GM21515 (cell line): ENCODE measurements around the gene SERPINA3.

Experiments
- ATAC-seq: cut with Tn5 transposase; IDR thresholded peaks from one replicate; pipeline ENCODE4 v1.9.1; 2021; ENCODE audit not compliant: unreplicated experiment

The SERPINA3 gene

DNA sequence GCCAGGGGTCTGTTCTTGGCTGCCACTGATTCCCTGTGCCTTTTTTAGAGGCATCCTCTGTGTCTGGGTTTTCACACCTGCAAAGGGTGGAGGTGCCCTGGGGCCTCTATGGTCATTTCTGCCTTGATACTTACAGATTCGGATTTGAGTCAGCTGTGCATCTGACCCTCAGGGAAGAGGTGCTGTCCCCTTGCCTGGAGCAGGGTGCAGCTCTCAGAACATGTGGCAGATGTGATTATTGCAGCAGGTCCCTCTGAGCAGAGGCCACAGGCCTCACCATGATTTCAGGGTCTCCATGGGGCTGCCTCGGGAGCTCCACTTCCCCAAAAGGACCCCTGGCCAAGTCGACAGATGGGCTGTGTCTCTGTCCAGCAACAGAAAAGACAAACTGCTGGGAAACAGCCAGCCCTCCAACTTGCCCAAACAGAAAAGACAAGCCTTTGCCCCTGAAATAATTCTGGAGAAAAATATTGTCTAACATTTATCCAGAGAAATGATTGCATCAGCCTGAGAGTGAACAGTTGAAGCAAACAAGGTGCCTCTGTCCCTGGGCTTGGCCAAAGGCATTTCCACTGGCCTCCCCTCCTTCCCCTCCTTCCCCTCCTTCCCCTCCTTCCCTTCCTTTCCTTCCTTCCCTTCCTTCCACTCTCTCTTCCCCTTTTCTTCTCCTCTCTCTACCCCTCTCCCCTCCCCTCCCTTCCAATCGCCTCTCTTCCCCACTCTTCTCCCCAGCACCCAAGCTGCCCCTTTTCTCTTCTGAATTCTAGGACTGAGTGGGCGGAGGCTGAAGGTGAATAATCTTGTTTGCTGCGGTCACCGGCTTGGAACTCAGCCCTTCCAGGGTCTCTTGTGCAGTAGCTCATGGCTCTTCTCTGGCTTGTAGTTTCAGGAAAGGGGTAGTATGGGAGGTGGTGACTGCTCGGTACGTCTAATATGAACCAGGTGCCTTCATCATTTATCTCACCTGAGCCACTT, 676 bp downstream of the SERPINA3 start:
- no peak for ATAC-seq

DNA sequence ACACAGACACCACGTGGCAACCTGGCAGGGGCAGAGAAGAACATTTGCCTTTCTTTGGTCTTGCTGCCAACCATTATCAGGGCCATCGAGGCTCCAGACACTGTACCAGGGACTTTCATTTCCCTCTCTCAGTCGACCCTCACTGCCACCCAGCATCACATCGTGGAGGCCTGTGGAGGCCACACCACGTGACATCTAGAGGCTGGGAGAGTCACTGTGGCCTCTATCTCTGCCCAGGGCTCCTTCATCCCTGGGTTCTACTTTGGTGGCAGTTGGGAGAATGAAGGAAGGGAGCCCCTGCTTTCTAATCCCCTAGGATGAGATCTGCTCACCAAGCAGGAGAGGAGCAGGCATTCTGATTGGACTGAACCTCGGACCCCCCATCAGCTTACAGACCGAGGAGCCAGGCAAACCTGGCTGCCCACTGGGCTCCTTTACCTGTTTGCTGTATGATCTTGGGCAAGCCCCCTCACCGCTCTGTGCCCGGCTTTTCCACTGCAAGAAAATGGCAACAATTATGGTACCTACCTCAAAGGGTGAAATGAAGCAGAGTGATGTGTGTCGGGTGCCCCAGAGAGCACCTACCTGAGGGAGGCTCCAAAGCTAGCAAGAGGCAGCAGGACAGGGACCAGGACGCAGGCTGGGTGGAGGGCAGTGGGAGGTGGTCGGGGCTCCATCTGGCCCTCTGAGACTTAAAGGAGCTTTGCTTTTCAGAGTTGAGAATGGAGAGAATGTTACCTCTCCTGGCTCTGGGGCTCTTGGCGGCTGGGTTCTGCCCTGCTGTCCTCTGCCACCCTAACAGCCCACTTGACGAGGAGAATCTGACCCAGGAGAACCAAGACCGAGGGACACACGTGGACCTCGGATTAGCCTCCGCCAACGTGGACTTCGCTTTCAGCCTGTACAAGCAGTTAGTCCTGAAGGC, 1.8 kb downstream of the SERPINA3 start:
- no peak for ATAC-seq

GRCh38 chr14:94614802-94615201, 2.6 kb downstream of the SERPINA3 start:
- ATAC-seq = no peak

DNA sequence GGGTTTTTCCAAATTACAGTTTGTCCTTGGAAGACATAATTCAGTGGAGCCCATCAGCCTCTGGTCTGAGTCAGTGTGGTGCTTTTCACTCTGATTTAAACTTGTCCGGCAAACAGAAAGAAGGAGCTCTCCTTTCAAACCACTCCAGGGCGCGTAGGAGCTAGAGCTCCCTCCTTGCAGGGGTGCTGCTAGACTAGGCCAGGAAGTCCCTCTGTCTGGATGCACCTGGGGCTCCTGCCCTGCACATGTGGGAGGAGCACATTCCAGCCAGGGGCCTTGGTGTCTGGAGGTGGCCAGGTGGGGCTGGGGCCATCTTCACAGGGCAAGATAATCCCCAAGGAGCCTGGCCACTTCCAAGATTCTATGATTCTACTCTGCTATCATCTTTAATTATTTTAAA, 3.1 kb downstream of the SERPINA3 start:
- ATAC-seq = no peak

GRCh38 chr14:94615823-94616570, 3.8 kb downstream of the SERPINA3 start:
- ATAC-seq = no peak

DNA sequence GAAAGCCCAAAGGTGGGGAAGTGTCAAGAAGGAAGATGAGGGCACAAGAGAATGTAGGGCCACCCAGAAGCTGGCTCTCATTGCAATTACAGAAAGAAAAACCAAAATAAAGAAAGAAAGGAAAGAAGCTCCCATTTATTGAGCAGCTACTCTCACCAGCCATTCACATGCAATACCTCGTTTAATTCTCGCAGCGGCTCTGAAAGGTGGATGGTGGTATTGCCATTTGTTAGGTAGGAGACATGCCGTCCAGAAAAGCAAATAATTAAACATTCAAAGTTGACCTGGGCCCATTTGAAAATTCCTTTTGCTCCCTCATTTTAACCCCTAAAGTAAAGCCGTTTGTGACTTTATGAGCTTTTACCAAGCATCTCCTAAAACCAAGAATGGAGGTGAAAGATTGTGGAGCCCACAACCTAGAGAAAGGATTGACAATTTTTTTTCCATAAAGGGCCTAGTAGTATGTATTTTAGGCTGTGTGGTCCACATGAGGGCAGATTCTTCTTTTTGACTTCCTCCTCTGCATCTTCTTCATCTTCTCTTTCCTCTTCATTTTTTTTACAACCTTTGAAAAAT, 5.3 kb downstream of the SERPINA3 start:
- no peak for ATAC-seq

DNA sequence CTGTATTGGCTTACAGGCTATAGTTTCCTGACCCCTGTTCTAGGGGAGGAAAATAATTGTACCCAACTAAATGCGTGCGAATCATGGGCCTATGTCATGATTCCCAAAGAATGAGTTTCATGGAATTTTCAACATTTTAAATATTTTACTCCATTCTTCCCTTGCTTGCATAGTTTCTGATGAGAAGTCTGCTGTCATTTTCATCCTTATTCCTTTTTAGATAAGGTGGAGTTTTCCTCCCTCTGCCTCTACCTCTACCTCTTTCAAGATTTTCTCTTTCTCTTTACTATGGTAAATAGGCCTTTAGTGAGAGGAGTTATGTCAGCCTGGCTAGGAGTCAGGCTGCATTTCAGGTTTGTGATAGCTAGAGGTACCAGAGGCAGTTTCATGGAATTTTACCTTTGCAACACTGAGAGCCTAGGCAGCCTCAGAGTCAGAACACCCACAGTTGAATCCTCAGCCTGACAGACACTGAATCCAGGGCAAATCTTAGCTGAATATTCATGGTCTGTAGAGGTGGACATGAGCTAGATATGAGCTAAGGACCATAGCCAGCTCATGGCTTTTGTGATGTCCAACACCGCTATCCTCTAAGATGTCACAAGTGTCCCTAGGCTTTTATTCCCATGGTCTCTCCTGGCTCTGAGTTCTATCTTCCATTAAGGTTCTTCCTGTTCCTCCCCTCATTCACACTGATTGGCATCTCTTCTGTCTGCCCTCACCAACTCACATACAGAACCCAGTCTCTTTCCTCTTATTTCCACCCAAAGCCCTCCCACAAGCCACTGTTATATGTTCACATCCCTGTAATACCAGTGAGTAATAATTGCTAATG, 6.0 kb downstream of the SERPINA3 start:
- ATAC-seq = no peak

DNA sequence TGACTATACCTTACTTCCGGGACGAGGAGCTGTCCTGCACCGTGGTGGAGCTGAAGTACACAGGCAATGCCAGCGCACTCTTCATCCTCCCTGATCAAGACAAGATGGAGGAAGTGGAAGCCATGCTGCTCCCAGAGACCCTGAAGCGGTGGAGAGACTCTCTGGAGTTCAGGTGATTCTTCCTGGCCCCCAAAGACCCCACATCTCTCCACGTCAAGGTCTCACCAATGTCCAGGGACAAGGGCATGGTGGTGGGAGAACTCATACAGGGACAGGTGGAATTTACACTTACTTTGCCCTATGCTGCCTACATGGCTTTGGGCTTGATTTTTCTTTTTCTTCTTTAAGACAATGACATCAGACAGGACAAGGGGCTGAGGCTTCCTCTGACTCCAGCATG, 7.1 kb downstream of the SERPINA3 start:
- ATAC-seq = no peak

DNA sequence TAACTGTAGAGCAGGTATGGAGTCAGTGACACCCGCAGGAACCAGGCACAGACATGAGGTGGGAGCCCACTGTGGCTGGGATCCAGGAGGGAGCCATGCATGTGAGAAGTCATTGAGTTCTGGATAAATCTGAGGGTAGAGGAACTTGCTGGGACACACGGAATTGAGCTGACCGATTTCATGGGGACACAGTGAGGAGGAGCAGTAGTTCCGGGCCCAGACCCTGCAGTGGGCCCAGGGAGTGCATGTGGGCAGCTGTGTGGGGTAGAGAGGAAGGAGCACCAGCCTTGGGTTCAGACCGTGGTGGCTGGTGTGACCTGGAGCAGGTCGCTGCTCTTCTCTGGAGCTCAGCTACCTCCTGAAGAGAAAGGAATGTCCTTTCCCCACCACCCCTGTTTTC, 8.4 kb downstream of the SERPINA3 start:
- no peak for ATAC-seq

DNA sequence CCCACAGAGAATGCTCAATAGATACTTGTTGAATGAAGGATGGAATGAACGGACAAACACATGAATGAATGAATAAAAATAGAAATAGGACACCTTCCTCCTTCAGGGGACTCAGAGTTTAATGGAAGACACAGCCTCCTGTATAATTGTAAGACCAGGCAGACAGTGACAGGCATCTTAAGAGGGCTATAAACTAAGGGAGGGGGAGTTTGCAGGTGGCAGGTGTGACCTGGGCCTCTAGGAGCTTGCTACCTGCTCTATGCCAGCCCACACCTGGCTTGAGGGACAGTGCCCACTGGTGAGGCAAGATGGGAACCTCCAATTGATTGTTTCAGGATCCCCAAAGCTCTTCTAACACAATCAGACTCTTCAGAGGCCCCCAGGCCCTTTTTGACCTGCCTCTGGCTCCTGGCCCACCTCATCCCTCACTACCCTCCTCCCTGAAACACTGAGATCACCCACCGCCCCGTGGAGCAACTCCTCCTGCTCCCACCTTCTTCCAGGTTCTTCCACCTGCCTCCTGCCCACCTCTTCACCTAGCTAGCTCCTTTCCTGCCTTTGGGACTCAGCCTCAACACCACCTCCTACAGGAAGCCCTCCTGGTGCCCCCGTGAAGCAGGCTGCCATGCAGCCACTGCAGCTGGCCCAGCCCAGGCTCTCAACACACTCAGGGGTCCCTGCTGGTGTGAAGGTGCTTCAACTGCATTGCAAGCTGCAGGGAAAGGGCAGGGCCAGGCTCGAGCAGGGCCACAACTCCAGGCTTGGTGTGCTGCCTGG, 9.4 kb downstream of the SERPINA3 start:
- no peak for ATAC-seq

DNA sequence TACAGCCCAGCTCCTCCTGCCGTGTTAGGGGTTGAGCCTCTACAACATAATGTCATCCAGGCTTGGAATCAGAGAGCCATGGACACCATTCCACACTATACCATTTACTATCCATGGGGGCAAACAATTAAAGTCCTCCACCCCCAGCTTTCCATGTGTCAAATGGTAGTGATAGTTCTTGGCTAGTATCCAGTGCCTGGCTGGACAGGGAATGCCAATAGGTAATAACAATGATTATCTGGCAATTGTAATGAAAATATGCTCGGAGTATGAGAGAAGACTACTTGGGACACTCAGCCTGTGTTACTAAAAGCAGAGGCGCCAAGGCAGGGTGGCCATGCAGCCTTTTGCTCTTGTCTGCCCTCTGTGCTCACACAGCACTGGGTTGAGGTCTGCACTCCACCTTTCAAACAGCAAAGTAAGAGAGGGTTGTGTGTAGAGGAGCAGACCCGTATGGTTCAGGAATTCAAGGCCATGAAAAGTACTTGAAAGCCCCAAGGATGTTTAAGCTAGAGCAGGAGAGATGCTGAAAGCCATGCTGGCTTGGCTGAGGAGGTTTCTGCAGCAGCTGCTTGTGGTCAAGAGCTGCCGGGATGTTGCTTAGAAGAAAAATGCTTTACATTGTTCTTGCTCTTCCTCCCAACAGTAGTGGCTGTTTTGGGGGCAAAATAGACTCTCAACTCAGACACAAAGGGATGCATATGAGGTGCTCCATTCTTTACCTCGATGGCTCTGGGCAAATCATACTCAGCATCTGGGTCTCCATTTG, 10.6 kb downstream of the SERPINA3 start:
- ATAC-seq = no peak

- no peak for ATAC-seq
Observed at GRCh38 chr14:94623422-94623809, 11.2 kb downstream of the SERPINA3 start.

- ATAC-seq = no peak
Observed at GRCh38 chr14:94623856-94624499, 11.8 kb downstream of the SERPINA3 start.

- ATAC-seq = no peak
Observed at GRCh38 chr14:94624537-94625352, 12.6 kb downstream of the SERPINA3 start.

- ATAC-seq = no peak
Observed at GRCh38 chr14:94625353-94625635, 13.1 kb downstream of the SERPINA3 start.

GRCh38 chr14:94628578-94628977, 16.4 kb downstream of the SERPINA3 start:
- no peak for ATAC-seq

DNA sequence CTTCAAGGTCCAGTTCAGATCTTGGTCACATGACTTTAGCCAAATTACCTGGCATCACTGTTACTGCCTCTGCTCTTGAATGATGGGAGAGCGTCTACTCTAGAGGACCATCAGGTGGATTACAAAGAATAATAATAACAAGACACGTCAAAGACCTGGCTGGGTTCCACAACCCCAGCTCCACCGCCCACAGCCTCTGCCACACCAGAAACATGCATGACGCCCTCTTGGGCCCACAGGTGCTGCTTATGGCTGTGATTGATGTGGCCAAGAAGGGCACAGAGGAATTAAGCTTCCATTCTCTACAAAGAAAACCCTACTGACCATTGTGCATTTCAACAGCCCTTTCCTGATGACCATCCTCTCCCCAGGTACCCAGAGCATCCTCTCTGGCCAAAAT, 18.2 kb downstream of the SERPINA3 start:
- ATAC-seq = no peak
